Osteocyte (in vitro differentiated cells): ENCODE results near the gene CARNS1. TPM values are rescaled to one million over a fixed set of nuclear protein-coding genes. Genes with fewer than 3 reads are reported as not detected.

ENCODE experiments used
- DNase-seq: peaks from one replicate; pipeline ENCODE4 v3.0.0; 2021; ENCODE audit warnings: mixed read lengths; ENCODE audit not compliant: unreplicated experiment; ENCODE audit errors: extremely low spot score
- H3K27ac Mint-ChIP-seq: one replicate; pipeline ENCODE4 v1.8.0; 2021; ENCODE audit warnings: mild to moderate bottlenecking, mixed read lengths; ENCODE audit not compliant: unreplicated experiment
- H3K27me3 Mint-ChIP-seq: one replicate; pipeline ENCODE4 v1.8.0; 2021; ENCODE audit warnings: mixed read lengths; ENCODE audit not compliant: unreplicated experiment
- H3K36me3 Mint-ChIP-seq: one replicate; pipeline ENCODE4 v1.8.0; 2021; ENCODE audit warnings: mixed read lengths; ENCODE audit not compliant: unreplicated experiment
- H3K4me1 Mint-ChIP-seq: one replicate; pipeline ENCODE4 v1.8.0; 2021; ENCODE audit warnings: mixed read lengths; ENCODE audit not compliant: unreplicated experiment
- H3K4me3 Mint-ChIP-seq: one replicate; pipeline ENCODE4 v1.8.0; 2021; ENCODE audit warnings: mild to moderate bottlenecking, moderate library complexity, mixed read lengths; ENCODE audit not compliant: unreplicated experiment
- H3K9me3 Mint-ChIP-seq: one replicate; pipeline ENCODE4 v1.8.0; 2021; ENCODE audit warnings: mixed read lengths; ENCODE audit not compliant: unreplicated experiment
- total RNA-seq: library from RNA; stranded (reverse); gene quantifications from 2 replicates; pipeline ENCODE4 v1.2.1, GENCODE V29; 2021
- TF ChIP-seq, protein P1 (sequence below): fragments of 200-600 bp; sonication (generic); IDR thresholded peaks from 2 replicates; pipeline ENCODE4 v1.5.0; 2021; ENCODE audit warnings: antibody characterized with exemption, mild to moderate bottlenecking, moderate library complexity

CARNS1 gene
- total RNA-seq, 1 donor from 2014 or later: 0.27 TPM

DNA sequence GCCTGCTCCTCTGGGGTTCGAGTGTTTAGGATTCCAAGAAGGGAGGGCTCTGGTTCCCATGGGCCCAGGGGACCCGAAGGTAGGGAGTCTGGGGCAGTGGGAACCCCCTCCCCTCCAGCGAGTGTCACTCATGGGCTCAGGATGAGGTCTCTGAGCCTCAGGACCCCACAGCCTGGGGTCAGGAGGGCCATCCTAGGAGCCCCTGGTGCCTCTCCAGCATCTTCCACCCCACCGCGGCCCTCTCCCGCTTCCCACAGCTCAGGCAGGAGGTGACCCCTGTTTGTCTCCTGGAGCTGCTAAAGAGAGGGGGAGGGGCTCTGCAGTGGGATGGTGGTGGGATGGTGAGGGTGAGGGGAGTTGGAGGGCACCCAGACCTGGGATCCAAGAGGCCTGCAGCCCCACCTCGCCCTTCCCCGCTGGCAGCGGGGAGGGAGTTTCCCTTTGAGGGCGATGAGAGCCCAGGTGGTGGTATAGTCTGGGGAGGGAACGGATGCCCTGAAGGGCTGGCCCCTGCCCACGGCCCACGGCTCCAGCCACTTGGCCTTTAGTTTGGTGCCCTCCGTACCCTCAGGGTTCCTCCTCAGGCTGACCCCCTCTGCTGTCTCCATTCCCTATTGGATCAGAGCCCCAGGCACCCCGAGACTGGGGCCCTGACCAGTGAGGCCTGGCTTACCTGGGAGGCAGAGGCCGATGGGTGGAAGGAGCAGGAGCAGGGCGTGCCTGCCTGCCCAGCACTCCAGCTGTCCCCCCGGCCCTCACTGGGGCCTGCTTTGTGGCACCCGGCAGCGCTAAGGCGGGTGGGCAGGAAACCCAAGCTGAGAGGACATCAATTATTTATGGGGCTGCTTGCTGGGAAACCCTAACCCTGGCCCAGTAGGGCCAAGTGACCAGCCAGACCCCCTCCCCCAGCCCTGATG lies 38.6 kb downstream of the CARNS1 start:
- TF ChIP-seq, protein P1, sequence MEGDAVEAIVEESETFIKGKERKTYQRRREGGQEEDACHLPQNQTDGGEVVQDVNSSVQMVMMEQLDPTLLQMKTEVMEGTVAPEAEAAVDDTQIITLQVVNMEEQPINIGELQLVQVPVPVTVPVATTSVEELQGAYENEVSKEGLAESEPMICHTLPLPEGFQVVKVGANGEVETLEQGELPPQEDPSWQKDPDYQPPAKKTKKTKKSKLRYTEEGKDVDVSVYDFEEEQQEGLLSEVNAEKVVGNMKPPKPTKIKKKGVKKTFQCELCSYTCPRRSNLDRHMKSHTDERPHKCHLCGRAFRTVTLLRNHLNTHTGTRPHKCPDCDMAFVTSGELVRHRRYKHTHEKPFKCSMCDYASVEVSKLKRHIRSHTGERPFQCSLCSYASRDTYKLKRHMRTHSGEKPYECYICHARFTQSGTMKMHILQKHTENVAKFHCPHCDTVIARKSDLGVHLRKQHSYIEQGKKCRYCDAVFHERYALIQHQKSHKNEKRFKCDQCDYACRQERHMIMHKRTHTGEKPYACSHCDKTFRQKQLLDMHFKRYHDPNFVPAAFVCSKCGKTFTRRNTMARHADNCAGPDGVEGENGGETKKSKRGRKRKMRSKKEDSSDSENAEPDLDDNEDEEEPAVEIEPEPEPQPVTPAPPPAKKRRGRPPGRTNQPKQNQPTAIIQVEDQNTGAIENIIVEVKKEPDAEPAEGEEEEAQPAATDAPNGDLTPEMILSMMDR: no peak
- Mint-ChIP-seq H3K27ac (no peak overlapping the region), H3K27me3 (peaks cover 2% of the 10 kb centered on the region), H3K9me3 (no peaks in the 10 kb centered on the region), H3K4me3 (no peak overlapping the region), H3K36me3 (no peaks in the 10 kb centered on the region), H3K4me1 (no peaks in the 10 kb centered on the region)
- DNase-seq: no peak

DNA sequence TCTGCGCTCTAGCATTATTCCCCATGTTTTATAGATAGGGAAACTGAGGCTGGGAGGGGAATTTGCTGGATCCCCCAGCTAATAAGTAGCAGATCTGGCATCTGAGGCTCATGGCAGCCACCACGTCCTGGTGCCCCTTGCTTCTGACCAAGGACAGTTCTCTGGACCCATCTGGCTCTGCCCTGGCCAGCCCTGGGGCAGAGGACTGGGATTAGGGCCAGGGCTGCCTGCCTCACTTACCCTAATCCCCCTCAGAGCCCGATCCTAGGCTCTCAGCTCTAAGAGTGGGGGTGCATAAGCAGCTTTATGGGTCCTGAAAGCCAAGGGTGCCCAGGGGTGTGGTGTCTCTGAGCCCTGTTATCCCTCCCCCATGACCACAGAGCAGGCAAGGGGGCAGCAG lies 39.6 kb downstream of the CARNS1 start, which contains the start of gene CABP4:
Gene CABP4 (plus strand): TSS at position 301 of the 400 bp plus-strand sequence. CDS start 70 bp downstream, at position 371.
- TF ChIP-seq, protein P1: no peak
- no peaks in the 10 kb centered on the region for H3K4me1 Mint-ChIP-seq
- no peaks in the 10 kb centered on the region for H3K36me3 Mint-ChIP-seq
- no peaks in the 10 kb centered on the region for H3K9me3 Mint-ChIP-seq
- no peak within 1 kb of the TSS for H3K27ac Mint-ChIP-seq
- DNase-seq: no peak
- peaks cover 2% of the 10 kb centered on the region for H3K27me3 Mint-ChIP-seq
- H3K4me3 Mint-ChIP-seq: no peak within 1 kb of the TSS

DNA sequence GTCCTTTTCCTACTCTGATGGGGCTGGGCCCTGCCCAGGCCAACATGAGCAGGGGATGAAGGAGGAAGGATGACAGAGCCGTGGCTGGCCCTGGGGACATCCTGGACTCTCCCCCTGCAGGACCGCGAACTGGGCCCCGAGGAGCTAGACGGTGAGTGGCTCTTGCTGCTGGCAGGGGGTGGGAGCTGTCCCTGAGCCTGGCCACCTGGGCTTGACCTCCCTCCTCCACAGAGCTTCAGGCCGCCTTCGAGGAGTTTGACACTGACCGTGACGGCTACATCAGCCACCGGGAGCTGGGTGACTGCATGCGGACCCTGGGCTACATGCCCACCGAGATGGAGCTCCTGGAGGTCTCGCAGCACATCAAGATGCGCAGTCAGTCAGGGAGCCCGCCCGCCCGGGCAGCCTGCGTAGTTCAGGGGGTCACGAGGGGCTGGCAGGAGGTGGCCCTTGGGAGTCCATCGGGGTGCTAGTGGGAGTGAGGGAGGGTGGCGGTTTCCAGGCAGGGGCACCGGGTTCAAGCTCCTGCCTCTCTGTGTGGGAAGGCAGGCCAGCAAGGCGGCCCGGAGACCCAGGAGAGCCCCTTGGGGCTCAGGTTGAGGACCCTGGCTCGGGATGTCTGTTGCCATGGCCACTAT lies 40.7 kb downstream of the CARNS1 start:
- H3K4me1 Mint-ChIP-seq: no peaks in the 10 kb centered on the region
- TF ChIP-seq, protein P1: no peak
- DNase-seq: no peak
- no peaks in the 10 kb centered on the region for H3K9me3 Mint-ChIP-seq
- no peak overlapping the region for H3K4me3 Mint-ChIP-seq
- H3K36me3 Mint-ChIP-seq: no peaks in the 10 kb centered on the region
- peaks cover 2% of the 10 kb centered on the region for H3K27me3 Mint-ChIP-seq
- no peak overlapping the region for H3K27ac Mint-ChIP-seq

DNA sequence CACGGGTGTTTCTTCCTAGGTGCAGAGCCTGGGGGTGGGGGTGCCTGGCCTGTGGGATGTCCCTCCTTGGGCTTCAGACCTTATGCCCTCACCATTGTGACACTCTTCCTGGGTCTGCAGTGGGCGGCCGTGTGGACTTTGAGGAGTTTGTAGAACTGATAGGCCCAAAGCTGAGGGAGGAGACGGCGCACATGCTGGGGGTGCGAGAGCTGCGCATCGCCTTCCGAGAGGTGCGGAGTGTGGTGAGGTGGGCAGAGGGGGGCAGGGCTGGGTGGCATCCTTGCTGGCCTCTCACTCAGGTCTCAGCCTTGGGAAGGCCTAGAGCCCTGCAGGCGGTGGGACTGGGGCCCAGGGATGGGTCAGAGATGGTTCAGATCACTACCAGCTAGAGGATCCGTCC lies 42.0 kb downstream of the CARNS1 start:
- Mint-ChIP-seq H3K9me3 (no peaks in the 10 kb centered on the region), H3K4me1 (no peaks in the 10 kb centered on the region), H3K27ac (no peak overlapping the region), H3K4me3 (no peak overlapping the region), H3K27me3 (peaks cover 2% of the 10 kb centered on the region), H3K36me3 (no peaks in the 10 kb centered on the region)
- TF ChIP-seq, protein P1: no peak
- no peak for DNase-seq

DNA sequence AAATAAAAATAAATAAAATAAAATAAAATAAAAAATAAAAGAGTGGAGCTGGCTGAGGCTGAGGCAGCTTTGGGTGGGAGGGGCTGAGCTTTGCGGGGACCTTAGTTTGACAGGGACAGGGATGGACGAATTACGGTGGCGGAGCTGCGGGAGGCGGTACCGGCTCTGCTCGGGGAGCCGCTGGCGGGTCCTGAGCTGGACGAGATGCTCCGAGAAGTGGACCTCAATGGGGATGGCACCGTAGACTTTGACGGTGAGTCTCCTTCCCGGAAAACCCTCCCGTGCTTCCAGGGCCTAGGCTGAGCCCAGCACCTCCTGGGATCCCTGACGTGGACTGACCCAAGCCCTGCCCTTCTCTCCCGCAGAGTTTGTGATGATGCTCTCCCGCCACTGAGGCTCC lies 42.8 kb downstream of the CARNS1 start:
- Mint-ChIP-seq H3K27me3 (peaks cover 2% of the 10 kb centered on the region), H3K4me1 (no peaks in the 10 kb centered on the region), H3K4me3 (no peak overlapping the region), H3K27ac (no peak overlapping the region), H3K9me3 (no peaks in the 10 kb centered on the region), H3K36me3 (no peaks in the 10 kb centered on the region)
- DNase-seq: no peak
- TF ChIP-seq, protein P1: no peak
